GM12878 (cell line): ENCODE measurements around the gene FALEC. TPM values are rescaled to one million over a fixed set of nuclear protein-coding genes. Genes with fewer than 3 reads are reported as not detected.

Experiments used
- ATAC-seq: fragments of 200-7000 bp; cut with Tn5 transposase; 3 replicates; pipeline ENCODE4 v1.9.1; 2020; ENCODE audit warnings: mild to moderate bottlenecking, moderate library complexity
- BruUV-seq: library from RNA; stranded (reverse); fragments of 400-500 nt; replicated peaks from 2 replicates; lab custom pipeline; 2021; lab: Mats Ljungman, UMichigan
- CTCF ChIA-PET: fragments of 300-600 bp; sonication (Branson Sonifier 250); formaldehyde crosslinking; extraction: SDS; loops from one replicate; lab custom pipeline; 2021; ENCODE audit warnings: inconsistent platforms; lab: Yijun Ruan, JAX
- POLR2A ChIA-PET: fragments of 350-600 bp; formaldehyde crosslinking; extraction: SDS; loops from one replicate; lab custom pipeline; 2021; ENCODE audit warnings: inconsistent platforms; lab: Charles Lee
- RAD21 ChIA-PET: fragments of 300-600 bp; sonication (Branson Sonifier 250); formaldehyde crosslinking; loops from one replicate; lab custom pipeline; 2023; ENCODE audit warnings: antibody characterized with exemption; ENCODE audit not compliant: unreplicated experiment; lab: Charles Lee
- SMC1A ChIA-PET: fragments of 300-600 bp; sonication (Branson Sonifier 250); formaldehyde crosslinking; loops from one replicate; lab custom pipeline; 2023; ENCODE audit not compliant: unreplicated experiment, uncharacterized antibody; lab: Charles Lee
- DNase-seq: peaks from one replicate; pipeline ENCODE4 v3.0.0-alpha.2; 2011; ENCODE audit warnings: low read depth, low spot score
- FAIRE-seq: peaks from 3 replicates; lab custom pipeline; 2011; peaks lifted over from hg19 to GRCh38; lab: Jason Lieb, UNC
- H2AFZ ChIP-seq: 2 replicates; pipeline ENCODE4 v1.6.0; 2011; ENCODE audit warnings: low read depth, low read length, control low read depth; ENCODE audit not compliant: control insufficient read depth
- H3K27ac ChIP-seq: 2 replicates; pipeline ENCODE4 v1.5.1; 2011; ENCODE audit warnings: control low read depth; ENCODE audit not compliant: control insufficient read depth, insufficient read depth
- H3K27me3 ChIP-seq, 2 experiments: replicated peaks in 1 of 2; 2 replicates each; pipeline versions ENCODE4 v1.6.0 to v1.6.1; 2011; ENCODE audit warnings: low read length in 1 of 2; ENCODE audit not compliant: control insufficient read depth in 2 of 2, insufficient read depth in 2 of 2
- H3K36me3 ChIP-seq, 2 experiments: 2 replicates each; pipeline ENCODE4 v1.5.1; 2011; ENCODE audit warnings: low read length in 1 of 2; ENCODE audit not compliant: control insufficient read depth in 2 of 2, insufficient read depth in 2 of 2
- H3K4me1 ChIP-seq: 2 replicates; pipeline ENCODE4 v1.6.1; 2011; ENCODE audit warnings: mild to moderate bottlenecking, low read length, moderate library complexity, mixed read lengths; ENCODE audit not compliant: control insufficient read depth, insufficient read depth
- H3K4me2 ChIP-seq: 2 replicates; pipeline ENCODE4 v1.6.0; 2011; ENCODE audit warnings: control low read depth; ENCODE audit not compliant: control insufficient read depth, insufficient read depth
- H3K4me3 ChIP-seq: fragments of 200-600 bp; sonication (generic); 2 replicates; pipeline ENCODE4 v1.5.1; 2016
- H3K79me2 ChIP-seq: 2 replicates; pipeline ENCODE4 v1.6.0; 2011; ENCODE audit warnings: low read length; ENCODE audit not compliant: control insufficient read depth, insufficient read depth
- H3K9ac ChIP-seq: 2 replicates; pipeline ENCODE4 v1.8.0; 2011; ENCODE audit warnings: low read length, control low read depth, mixed read lengths; ENCODE audit not compliant: control insufficient read depth, insufficient read depth
- H3K9me3 ChIP-seq: replicated peaks from 3 replicates; pipeline ENCODE4 v1.5.1; 2011; ENCODE audit warnings: mild to moderate bottlenecking, low read length; ENCODE audit not compliant: control insufficient read depth, insufficient read depth
- H4K20me1 ChIP-seq: 2 replicates; pipeline ENCODE4 v1.6.0; 2011; ENCODE audit not compliant: control insufficient read depth, insufficient read depth
- E2F8 ChIP-seq: fragments of 450-650 bp; IDR thresholded peaks from 2 replicates; pipeline ENCODE4 v1.6.1; 2018; ENCODE audit warnings: mild to moderate bottlenecking, low read depth, moderate library complexity; ENCODE audit not compliant: partially characterized antibody
- ETV6 ChIP-seq, 2 experiments: fragments of 450-650 bp in 1 of 2; IDR thresholded peaks in 1 of 2; conservative IDR thresholded peaks in 1 of 2; 2 replicates each; pipeline ENCODE4 v1.6.1; 2014; ENCODE audit warnings: antibody characterized with exemption in 1 of 2, borderline replicate concordance in 1 of 2, low read depth in 1 of 2, mild to moderate bottlenecking in 1 of 2, moderate library complexity in 1 of 2
- KLF5 ChIP-seq: fragments of 450-650 bp; IDR thresholded peaks from 2 replicates; pipeline ENCODE4 v1.6.1; 2014; ENCODE audit warnings: mild to moderate bottlenecking; ENCODE audit not compliant: partially characterized antibody
- MYB ChIP-seq: fragments of 150-350 bp; IDR thresholded peaks from 2 replicates; pipeline ENCODE4 v1.6.1; 2014; ENCODE audit warnings: mild to moderate bottlenecking, low read depth, low read length, borderline replicate concordance
- NKRF ChIP-seq: fragments of 450-650 bp; conservative IDR thresholded peaks from 2 replicates; pipeline ENCODE4 v1.6.1; 2017; ENCODE audit warnings: mild to moderate bottlenecking, moderate library complexity
- REST ChIP-seq: IDR thresholded peaks from 2 replicates; pipeline ENCODE4 v1.6.1; 2012; ENCODE audit warnings: mild to moderate bottlenecking, low read depth, low read length
- SMC3 ChIP-seq: IDR thresholded peaks from 2 replicates; pipeline ENCODE4 v1.6.1; 2011; ENCODE audit warnings: low read length, improper control_type of control experiment, borderline replicate concordance
- WGBS: methylation state at CpG from one replicate; pipeline ENCODE4 v1.1.6; 2016; ENCODE audit warnings: low lambda C conversion rate; ENCODE audit not compliant: insufficient replicate concordance, insufficient coverage; ENCODE audit errors: missing lambda C conversion rate; 5-methylcytosine and 5-hydroxymethylcytosine counted together
- in situ Hi-C: fragments of 300-500 bp; cut with MboI; formaldehyde crosslinking; loops from 9 replicates; pipeline ENCODE4 v1.14.3; 2018; ENCODE audit warnings: mixed read lengths
- intact Hi-C: fragments of 100-400 bp; cut with micrococcal nuclease; formaldehyde crosslinking; loops from one replicate; pipeline ENCODE4 v1.14.2; 2022; ENCODE audit not compliant: unreplicated experiment
- polyA plus RNA-seq, 11 experiments: library from polyadenylated mRNA; depleted of rRNA in 4 of 11; unstranded in 6 of 11; stranded (reverse) in 5 of 11; fragments of >200 nt; fragmentation: Nextera tagmentation in 4 of 11; fragmentation: Illumina TruSeq in 1 of 11; extraction: Ambion mirVana in 4 of 11; extraction: Trizol in 1 of 11; gene quantifications; 1 replicate in 1 of 11; 2 replicates in 10 of 11; pipeline versions ENCODE4 v1.2.1 to v1.2.3, GENCODE V29; 2011 to 2016; ENCODE audit warnings: inconsistent platforms in 2 of 11, missing spikeins in 2 of 11, low read depth in 1 of 11
- total RNA-seq, 4 experiments: library from RNA; depleted of rRNA in 3 of 4; stranded (reverse); fragments of >200 nt in 3 of 4; fragmentation: Illumina TruSeq in 1 of 4; extraction: Trizol in 1 of 4; gene quantifications; 2 replicates each; pipeline versions ENCODE4 v1.2.1 to v1.2.3, GENCODE V29; 2013 to 2021
- TF ChIP-seq, protein P1 (sequence below): IDR thresholded peaks from 2 replicates; pipeline ENCODE4 v1.6.1; 2012; ENCODE audit warnings: low read length, inconsistent platforms

FALEC gene
- total and polyA plus RNA-seq, 10 of the 15 experiments (the other 5 are each of a cell fraction or from before 2014, with no cell fraction given): 0.21 to 0.71 (median 0.32) TPM; not detected in 3

DNA sequence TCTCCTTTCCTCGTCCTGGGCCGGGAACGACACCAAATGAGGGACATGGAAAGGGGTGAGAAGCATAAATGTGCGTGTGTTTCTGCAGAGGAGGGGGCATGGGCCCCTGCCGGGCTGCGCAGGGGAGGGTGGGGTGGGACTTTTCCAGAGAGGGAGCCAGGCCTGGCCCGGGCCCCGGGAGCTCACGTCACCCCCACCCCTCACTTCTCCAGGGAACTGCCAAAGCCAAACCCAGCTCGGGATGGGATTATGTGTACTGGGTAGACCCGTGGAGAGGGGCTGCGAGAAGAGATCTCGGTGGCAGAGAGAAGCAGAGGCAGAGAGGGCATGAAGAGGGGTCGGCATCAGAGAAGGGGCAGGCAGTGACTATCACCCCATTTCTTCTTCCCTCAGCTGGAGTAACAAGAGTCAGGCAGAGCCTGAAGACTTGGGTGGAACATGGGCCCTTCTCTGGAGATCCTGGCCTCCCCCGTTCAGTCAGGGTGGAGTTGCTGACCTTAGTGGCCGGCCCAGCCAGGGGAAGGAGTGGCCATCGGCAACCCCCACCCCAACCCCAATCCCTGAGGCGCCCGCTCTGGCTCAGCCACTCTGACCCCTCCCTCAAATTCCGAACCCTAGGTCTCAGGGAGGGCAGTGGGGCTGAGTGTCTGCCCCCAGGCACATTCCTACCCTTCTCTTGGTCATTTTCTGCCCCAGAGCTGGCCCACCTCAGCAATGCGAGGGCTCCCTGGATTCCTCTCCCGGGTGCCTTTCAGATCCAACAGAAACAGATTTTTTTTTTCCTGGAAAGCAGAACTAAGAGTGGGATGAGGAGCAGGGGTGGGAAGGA, 34.9 kb downstream of the FALEC start:
- in situ Hi-C loops (no loop called here), intact Hi-C loops (no loop called here)
- ATAC-seq (0 out of 3 replicates have a peak, but pooled peaks have one; percentile 5), FAIRE-seq (no peak), DNase-seq (no peak)
- ChIA-PET RAD21 (no interaction called here), SMC1A (no interaction called here), POLR2A (interaction anchor here (0.5 to 0.9 kb wide), 2 partner anchors 71 to 99 kb away, joined by 3 read pairs; no protein-coding TSS in a partner anchor), CTCF (interaction anchor here (2.4 to 2.9 kb wide), 2 partner anchors 10 to 18 kb away, joined by 8 to 14 read pairs; no protein-coding TSS in a partner anchor)
- H3K4me2 ChIP-seq: no peak overlapping the region
- H3K4me1 ChIP-seq: peaks cover 3% of the 10 kb centered on the region; the same call in 1 of the 2 replicates
- 68% methylated on average over 15 of the region's 22 CpGs for WGBS
- no peak overlapping the region for H2AFZ ChIP-seq
- BruUV-seq: no TSS peak
- no peaks in the 10 kb centered on the region for H3K9me3 ChIP-seq
- H3K36me3 ChIP-seq: no peaks in the 10 kb centered on the region
- no peak overlapping the region for H3K4me3 ChIP-seq
- no peaks in the 10 kb centered on the region for H3K79me2 ChIP-seq
- no peaks in the 10 kb centered on the region; a peak in 1 of 4 replicates for H3K27me3 ChIP-seq
- no peak overlapping the region for H3K27ac ChIP-seq
- no peak overlapping the region for H3K9ac ChIP-seq
- H4K20me1 ChIP-seq: no peaks in the 10 kb centered on the region
- TF ChIP-seq REST (no peak), KLF5 (no peak), NKRF (no peak), SMC3 (no peak), ETV6 (conservative IDR thresholded peaks at IDR 0.05 in 1 of 2, IDR thresholded peaks at IDR 0.05 in 1 of 2; ENCODE audit: borderline replicate concordance in 1 of 2, low read depth in 1 of 2) (no peak), E2F8 (no peak), MYB (no peak)
- TF ChIP-seq, protein P1, sequence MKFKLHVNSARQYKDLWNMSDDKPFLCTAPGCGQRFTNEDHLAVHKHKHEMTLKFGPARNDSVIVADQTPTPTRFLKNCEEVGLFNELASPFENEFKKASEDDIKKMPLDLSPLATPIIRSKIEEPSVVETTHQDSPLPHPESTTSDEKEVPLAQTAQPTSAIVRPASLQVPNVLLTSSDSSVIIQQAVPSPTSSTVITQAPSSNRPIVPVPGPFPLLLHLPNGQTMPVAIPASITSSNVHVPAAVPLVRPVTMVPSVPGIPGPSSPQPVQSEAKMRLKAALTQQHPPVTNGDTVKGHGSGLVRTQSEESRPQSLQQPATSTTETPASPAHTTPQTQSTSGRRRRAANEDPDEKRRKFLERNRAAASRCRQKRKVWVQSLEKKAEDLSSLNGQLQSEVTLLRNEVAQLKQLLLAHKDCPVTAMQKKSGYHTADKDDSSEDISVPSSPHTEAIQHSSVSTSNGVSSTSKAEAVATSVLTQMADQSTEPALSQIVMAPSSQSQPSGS: no peak
